Retinal pigment epithelial cell (primary cell): Measurements from ENCODE around the gene CALML6.

Experiments used
- DNase-seq: peaks from one replicate; pipeline ENCODE4 v3.0.0-alpha.2; 2010; ENCODE audit warnings: low read depth
- H3K4me3 ChIP-seq: 2 replicates; pipeline ENCODE4 v1.5.1; 2011; ENCODE audit warnings: mild to moderate bottlenecking, low read length, control low read depth, moderate library complexity
- CTCF ChIP-seq: conservative IDR thresholded peaks from 2 replicates; pipeline ENCODE4 v1.5.1; 2011; ENCODE audit warnings: low read depth, low read length, control low read depth, inconsistent platforms

The CALML6 gene

DNA sequence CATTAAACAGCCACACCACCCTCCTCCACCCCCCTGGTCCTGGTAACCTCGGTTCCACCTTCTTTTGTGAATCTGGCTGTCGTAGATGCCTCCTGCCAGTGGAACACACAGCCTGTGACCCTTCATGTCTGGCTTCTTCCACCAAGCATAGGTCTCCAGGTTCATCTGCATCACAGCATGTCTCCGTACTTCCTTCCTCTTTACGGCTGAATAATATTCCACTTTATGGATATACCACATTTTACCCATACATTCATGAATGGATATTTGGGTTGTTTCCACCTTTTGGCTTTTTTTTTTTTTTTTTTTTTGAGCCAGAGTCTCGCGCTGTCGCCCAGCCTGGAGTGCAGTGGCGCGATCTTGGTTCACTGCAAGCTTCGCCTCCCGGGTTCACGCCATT lies 11.8 kb upstream of the CALML6 start:
- TF ChIP-seq CTCF: no peak
- H3K4me3 ChIP-seq: no peak overlapping the region
- DNase-seq: no peak

GRCh38 chr1:1906185-1907097 lies 8.6 kb upstream of the CALML6 start:
- peak; percentile 97 for TF ChIP-seq CTCF
- H3K4me3 ChIP-seq: no peak overlapping the region
- peak; percentile 22 for DNase-seq

GRCh38 chr1:1907098-1907736 lies 7.8 kb upstream of the CALML6 start:
- TF ChIP-seq CTCF: no peak
- H3K4me3 ChIP-seq: no peak overlapping the region
- DNase-seq: no peak

DNA sequence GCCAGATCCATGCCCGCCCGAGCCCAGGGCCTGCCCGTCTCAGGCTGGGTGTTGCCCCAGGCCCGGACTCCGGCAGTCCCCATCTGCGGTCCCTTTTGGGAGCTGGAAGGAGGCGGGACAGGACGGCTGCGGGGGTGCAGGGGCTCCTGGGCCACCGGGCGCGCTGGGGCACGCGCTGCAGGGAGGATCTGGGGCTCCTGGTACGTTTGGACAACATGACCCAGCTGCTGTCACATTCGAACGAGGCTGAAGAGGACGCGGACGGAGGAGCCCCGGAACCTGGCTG lies 6.6 kb upstream of the CALML6 start:
- peak overlapping the region; percentile 60 for H3K4me3 ChIP-seq
- TF ChIP-seq CTCF: no peak
- DNase-seq: no peak

- DNase-seq: no peak
- H3K4me3 ChIP-seq: no peak overlapping the region
- TF ChIP-seq CTCF: no peak
These were observed 5.0 kb upstream of the CALML6 start for GRCh38 chr1:1910033-1910465.

DNA sequence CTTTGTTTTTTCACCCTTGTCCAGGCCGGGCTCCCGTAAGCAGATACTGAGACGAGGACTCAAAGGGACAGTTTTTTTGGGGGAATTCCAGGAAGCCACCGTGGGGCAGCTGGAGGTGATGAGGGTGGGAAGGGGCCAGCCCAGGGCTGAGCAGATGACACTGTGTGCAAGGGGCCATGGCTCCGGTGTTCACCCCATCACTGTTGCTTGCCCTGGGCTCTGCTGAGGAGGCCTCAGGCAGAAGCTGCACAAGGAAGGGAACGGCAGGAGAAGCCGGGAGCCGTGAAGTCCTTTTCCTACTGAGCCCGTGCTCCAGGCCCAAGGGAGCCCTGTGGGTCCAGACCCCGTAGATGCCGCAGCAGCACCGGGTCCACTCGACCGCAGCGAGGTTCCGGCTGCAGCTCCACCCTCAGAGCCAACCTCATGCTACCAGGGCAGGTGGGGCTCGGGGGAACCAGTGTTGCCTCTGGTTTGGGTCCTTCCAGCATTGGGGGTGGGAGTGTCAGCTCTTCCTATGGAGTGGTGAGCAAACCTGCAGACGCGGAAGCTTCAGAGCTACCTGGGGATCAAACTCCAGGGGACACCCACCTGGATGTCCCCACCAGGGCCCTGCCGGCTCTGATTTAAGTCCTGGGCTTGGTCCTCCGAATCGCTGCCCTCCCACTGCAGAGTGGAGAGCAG lies 4.3 kb upstream of the CALML6 start:
- H3K4me3 ChIP-seq: no peak overlapping the region
- no peak for DNase-seq
- no peak for TF ChIP-seq CTCF
